OCI-LY7 (cell line): Measurements from ENCODE around the gene MTARC2. TPM values are rescaled to one million over a fixed set of nuclear protein-coding genes. Genes with fewer than 3 reads are reported as not detected.

ENCODE experiments used
- BruUV-seq: library from RNA; stranded (reverse); fragments of 400-500 nt; replicated peaks from 2 replicates; lab custom pipeline; 2021; lab: Mats Ljungman, UMichigan
- CTCF ChIA-PET: fragments of 300-600 bp; sonication (Branson Sonifier 250); formaldehyde crosslinking; loops from one replicate; lab custom pipeline; 2022; ENCODE audit warnings: antibody characterized with exemption; ENCODE audit not compliant: unreplicated experiment; lab: Charles Lee
- POLR2A ChIA-PET: fragments of 300-600 bp; sonication (Branson Sonifier 250); formaldehyde crosslinking; loops from one replicate; lab custom pipeline; 2022; ENCODE audit warnings: antibody characterized with exemption; lab: Charles Lee
- DNase-seq: peaks from one replicate; pipeline ENCODE4 v3.0.0-alpha.2; 2015; ENCODE audit warnings: low spot score
- H2AFZ ChIP-seq: fragments of 200-600 bp; sonication (generic), shearing (Covaris generic); 2 replicates; pipeline ENCODE4 v1.6.1; 2014; ENCODE audit warnings: mild to moderate bottlenecking, antibody characterized with exemption, low read length, moderate library complexity
- H3K27ac ChIP-seq: fragments of 200-600 bp; sonication (generic); 2 replicates; pipeline ENCODE4 v1.5.1; 2014; ENCODE audit warnings: mixed run types, low read depth, mild to moderate bottlenecking, moderate library complexity, low read length, inconsistent platforms; ENCODE audit not compliant: poor library complexity, severe bottlenecking
- H3K36me3 ChIP-seq: fragments of 200-600 bp; sonication (generic); 2 replicates; pipeline ENCODE4 v1.6.1; 2014; ENCODE audit warnings: mild to moderate bottlenecking, antibody characterized with exemption, low read length, moderate library complexity, mixed read lengths; ENCODE audit not compliant: insufficient read depth
- H3K4me1 ChIP-seq: fragments of 200-600 bp; sonication (generic); 2 replicates; pipeline ENCODE4 v1.5.1; 2014; ENCODE audit warnings: mild to moderate bottlenecking, low read length; ENCODE audit not compliant: insufficient read depth, poor library complexity, severe bottlenecking
- H3K4me2 ChIP-seq: fragments of 200-600 bp; sonication (generic); 2 replicates; pipeline ENCODE4 v1.6.1; 2014; ENCODE audit warnings: mild to moderate bottlenecking, low read length
- H3K4me3 ChIP-seq: fragments of 200-600 bp; sonication (generic); 2 replicates; pipeline ENCODE4 v1.5.1; 2014; ENCODE audit warnings: mild to moderate bottlenecking, low read depth, low read length; ENCODE audit not compliant: poor library complexity, severe bottlenecking
- H3K79me2 ChIP-seq: fragments of 200-600 bp; sonication (generic); 2 replicates; pipeline ENCODE4 v1.6.1; 2016; ENCODE audit warnings: low read depth, mild to moderate bottlenecking, low read length, moderate library complexity, mixed read lengths; ENCODE audit not compliant: insufficient read depth
- H3K9me2 ChIP-seq: fragments of 200-600 bp; sonication (generic); 2 replicates; pipeline ENCODE4 v1.6.1; 2016; ENCODE audit warnings: mild to moderate bottlenecking, low read length, mixed read lengths; ENCODE audit not compliant: insufficient read depth
- H3K9me3 ChIP-seq: fragments of 200-600 bp; sonication (generic); 2 replicates; pipeline ENCODE4 v1.6.1; 2014; ENCODE audit warnings: mild to moderate bottlenecking, mixed run types, low read length, mixed read lengths
- H4K20me1 ChIP-seq: fragments of 200-600 bp; sonication (generic); 2 replicates; pipeline ENCODE4 v1.6.1; 2014; ENCODE audit warnings: mild to moderate bottlenecking, antibody characterized with exemption, low read length, moderate library complexity, mixed read lengths; ENCODE audit not compliant: insufficient read depth
- CTCF ChIP-seq: fragments of 200-600 bp; sonication (generic); conservative IDR thresholded peaks from 2 replicates; pipeline ENCODE4 v1.5.1; 2014; ENCODE audit warnings: mild to moderate bottlenecking, antibody characterized with exemption, low read length, moderate library complexity, mixed read lengths
- EZH2phosphoT487 ChIP-seq: fragments of 200-600 bp; sonication (generic); IDR thresholded peaks from 2 replicates; pipeline ENCODE4 v1.6.1; 2018; ENCODE audit warnings: low read depth, borderline replicate concordance, mild to moderate bottlenecking, mixed run types, antibody characterized with exemption, low read length, moderate library complexity, mixed read lengths
- intact Hi-C: fragments of 100-400 bp; cut with micrococcal nuclease; formaldehyde crosslinking; loops from one replicate; pipeline ENCODE4 v1.10.0; 2022; ENCODE audit not compliant: unreplicated experiment
- total RNA-seq, 2 experiments: library from RNA; depleted of rRNA in 1 of 2; stranded (reverse); fragments of >200 nt in 1 of 2; shearing (Covaris generic) in 1 of 2; gene quantifications; 2 replicates each; pipeline ENCODE4 v1.2.3, GENCODE V29; 2014 to 2022

Gene MTARC2
- total RNA-seq, 2 experiments from 2014 or later: not detected

- H3K4me1 ChIP-seq: no peaks in the 10 kb centered on the region
- ChIA-PET POLR2A (no interaction called here), CTCF (no interaction called here)
- intact Hi-C loops: no loop called here
- no peaks in the 10 kb centered on the region for H3K9me3 ChIP-seq
- no peak overlapping the region for H3K4me2 ChIP-seq
- H2AFZ ChIP-seq: no peak overlapping the region
- H4K20me1 ChIP-seq: no peaks in the 10 kb centered on the region
- BruUV-seq: no TSS peak
- no peaks in the 10 kb centered on the region for H3K79me2 ChIP-seq
- no peaks in the 10 kb centered on the region for H3K9me2 ChIP-seq
- no peak for DNase-seq
- no peak overlapping the region for H3K4me3 ChIP-seq
- no peaks in the 10 kb centered on the region for H3K36me3 ChIP-seq
- no peak for TF ChIP-seq EZH2phosphoT487
- TF ChIP-seq CTCF: no peak
- no peak overlapping the region for H3K27ac ChIP-seq
Observed at GRCh38 chr1:220751111-220751510, 3.0 kb downstream of the MTARC2 start.

GRCh38 chr1:220754212-220754917 lies 6.2 kb downstream of the MTARC2 start:
- BruUV-seq: no TSS peak
- no peaks in the 10 kb centered on the region for H4K20me1 ChIP-seq
- no peak for TF ChIP-seq EZH2phosphoT487
- TF ChIP-seq CTCF: no peak
- no peaks in the 10 kb centered on the region for H3K36me3 ChIP-seq
- H3K27ac ChIP-seq: no peak overlapping the region
- intact Hi-C loops: no loop called here
- H3K4me1 ChIP-seq: no peaks in the 10 kb centered on the region
- ChIA-PET CTCF (no interaction called here), POLR2A (no interaction called here)
- H3K9me2 ChIP-seq: no peaks in the 10 kb centered on the region
- H3K9me3 ChIP-seq: no peaks in the 10 kb centered on the region
- no peak overlapping the region for H3K4me2 ChIP-seq
- no peak overlapping the region for H2AFZ ChIP-seq
- H3K4me3 ChIP-seq: no peak overlapping the region
- no peaks in the 10 kb centered on the region for H3K79me2 ChIP-seq
- DNase-seq: no peak

GRCh38 chr1:220754918-220755295 lies 6.8 kb downstream of the MTARC2 start:
- intact Hi-C loops: no loop called here
- Histone ChIP-seq H4K20me1 (no peaks in the 10 kb centered on the region), H3K9me3 (no peaks in the 10 kb centered on the region), H3K4me3 (no peak overlapping the region), H3K9me2 (no peaks in the 10 kb centered on the region), H3K36me3 (no peaks in the 10 kb centered on the region), H3K4me2 (no peak overlapping the region), H2AFZ (no peak overlapping the region), H3K79me2 (no peaks in the 10 kb centered on the region), H3K27ac (no peak overlapping the region), H3K4me1 (no peaks in the 10 kb centered on the region)
- POLR2A ChIA-PET: no interaction called here
- no peak for DNase-seq
- CTCF ChIA-PET: no interaction called here
- TF ChIP-seq CTCF: no peak
- TF ChIP-seq EZH2phosphoT487: no peak
- BruUV-seq: no TSS peak
